GM19193 (cell line): ENCODE measurements around the gene IER5.

Source experiments
- POLR2A ChIP-seq: IDR thresholded peaks from 4 replicates; pipeline ENCODE4 v1.6.1; 2011; ENCODE audit not compliant: insufficient read depth, insufficient read length; ENCODE audit errors: extremely low read depth

Gene IER5

DNA sequence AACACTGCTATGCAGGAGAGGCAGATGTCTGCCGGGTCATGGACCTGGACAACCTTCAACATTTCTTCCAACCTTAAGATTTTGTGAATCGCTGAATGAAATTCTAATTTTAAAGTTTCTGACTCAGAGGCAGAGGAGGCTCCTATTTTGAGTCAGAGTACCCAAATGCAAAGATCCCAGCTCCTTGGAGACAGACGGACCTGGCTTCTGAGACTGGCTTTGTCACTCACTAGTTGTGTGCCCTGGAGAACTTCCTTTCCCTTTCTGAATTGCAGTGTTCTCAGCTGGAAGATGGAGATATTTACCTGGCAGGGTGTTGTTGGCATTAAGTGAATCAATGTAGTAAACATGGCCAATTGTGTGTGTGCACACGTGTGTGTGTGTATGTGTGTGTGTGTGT, 51.9 kb downstream of the IER5 start:
- TF ChIP-seq POLR2A, result no peak

DNA sequence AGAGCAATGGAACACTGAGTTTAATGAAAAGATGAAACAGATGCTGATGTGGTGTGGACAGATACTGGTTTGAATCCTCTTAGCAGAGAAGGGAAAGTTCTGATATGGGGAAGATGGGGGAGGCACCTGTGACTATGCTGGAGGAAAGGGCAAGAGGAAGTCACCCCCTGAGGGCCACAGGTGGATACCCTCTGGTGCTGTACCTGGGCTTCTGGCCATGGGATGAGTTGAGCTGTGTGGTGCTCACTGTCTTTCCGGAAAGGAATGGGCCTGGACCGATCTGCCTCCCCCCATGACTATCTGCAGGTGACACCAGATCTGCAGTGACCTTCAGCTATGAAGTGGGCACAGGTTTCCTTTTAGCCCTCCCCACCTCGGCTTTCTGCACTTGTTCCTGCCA, 52.4 kb downstream of the IER5 start:
- TF ChIP-seq POLR2A, result no peak

DNA sequence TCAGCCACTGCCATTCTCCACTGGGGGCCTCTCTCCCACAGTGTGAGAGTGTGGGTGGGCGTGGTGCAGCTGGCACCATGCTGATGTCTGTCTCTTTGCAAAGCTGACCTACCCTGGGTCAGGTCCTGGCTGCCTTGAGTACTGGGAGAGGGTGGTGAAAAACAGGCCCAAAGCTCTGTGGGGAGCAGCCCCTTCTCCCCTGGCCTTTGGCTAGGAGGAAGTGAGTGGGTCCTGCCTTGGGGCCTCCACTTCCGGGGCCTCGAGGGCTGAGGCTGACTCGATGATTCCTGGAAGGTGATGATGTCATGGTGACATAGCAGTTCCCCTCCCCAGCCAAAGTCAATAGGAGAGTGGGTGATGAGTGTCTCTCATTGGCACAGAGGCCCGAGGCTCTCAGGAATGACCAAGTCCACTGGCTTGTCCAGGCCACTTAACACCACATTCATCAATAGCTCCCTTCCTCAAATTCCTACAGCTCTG, 53.0 kb downstream of the IER5 start:
- TF ChIP-seq POLR2A, result no peak
